ENCODE results near the gene CLDN14.

CLDN14 gene

GRCh38 chr21:36509973-36510664 is 30.2 kb upstream of the CLDN14 start:
- Mint-ChIP-seq H3K36me3 (no peaks in the 10 kb centered on the region), H3K9me3 (no peaks in the 10 kb centered on the region), H3K4me1 (peaks cover 5% of the 10 kb centered on the region), H3K4me3 (no peak overlapping the region), H3K27me3 (peaks cover 9% of the 10 kb centered on the region), H3K27ac (no peak overlapping the region)
- ATAC-seq (ENCODE audit: low read depth) = no peak
- DNase-seq (ENCODE audit: low spot score in 2 of 2) = no peak

- Mint-ChIP-seq H3K27me3 (peaks cover 5% of the 10 kb centered on the region), H3K27ac (no peak overlapping the region), H3K36me3 (no peaks in the 10 kb centered on the region), H3K4me3 (no peak overlapping the region), H3K9me3 (no peaks in the 10 kb centered on the region), H3K4me1 (peaks cover 5% of the 10 kb centered on the region)
- no peak for DNase-seq (ENCODE audit: low spot score in 2 of 2)
- no peak for ATAC-seq (ENCODE audit: low read depth)
These were observed 29.0 kb upstream of the CLDN14 start for GRCh38 chr21:36508948-36509347.

GRCh38 chr21:36507397-36508018 is 27.6 kb upstream of the CLDN14 start:
- Mint-ChIP-seq H3K4me3 (no peak overlapping the region), H3K4me1 (peaks cover 4% of the 10 kb centered on the region), H3K27me3 (peaks cover 4% of the 10 kb centered on the region), H3K9me3 (no peaks in the 10 kb centered on the region), H3K36me3 (no peaks in the 10 kb centered on the region), H3K27ac (no peak overlapping the region)
- DNase-seq (ENCODE audit: low spot score in 2 of 2) (no peak), ATAC-seq (ENCODE audit: low read depth) (no peak)

- Mint-ChIP-seq H3K4me3 (no peak overlapping the region), H3K27ac (no peak overlapping the region)
These were observed 26.6 kb upstream of the CLDN14 start for GRCh38 chr21:36506482-36506881.

DNA sequence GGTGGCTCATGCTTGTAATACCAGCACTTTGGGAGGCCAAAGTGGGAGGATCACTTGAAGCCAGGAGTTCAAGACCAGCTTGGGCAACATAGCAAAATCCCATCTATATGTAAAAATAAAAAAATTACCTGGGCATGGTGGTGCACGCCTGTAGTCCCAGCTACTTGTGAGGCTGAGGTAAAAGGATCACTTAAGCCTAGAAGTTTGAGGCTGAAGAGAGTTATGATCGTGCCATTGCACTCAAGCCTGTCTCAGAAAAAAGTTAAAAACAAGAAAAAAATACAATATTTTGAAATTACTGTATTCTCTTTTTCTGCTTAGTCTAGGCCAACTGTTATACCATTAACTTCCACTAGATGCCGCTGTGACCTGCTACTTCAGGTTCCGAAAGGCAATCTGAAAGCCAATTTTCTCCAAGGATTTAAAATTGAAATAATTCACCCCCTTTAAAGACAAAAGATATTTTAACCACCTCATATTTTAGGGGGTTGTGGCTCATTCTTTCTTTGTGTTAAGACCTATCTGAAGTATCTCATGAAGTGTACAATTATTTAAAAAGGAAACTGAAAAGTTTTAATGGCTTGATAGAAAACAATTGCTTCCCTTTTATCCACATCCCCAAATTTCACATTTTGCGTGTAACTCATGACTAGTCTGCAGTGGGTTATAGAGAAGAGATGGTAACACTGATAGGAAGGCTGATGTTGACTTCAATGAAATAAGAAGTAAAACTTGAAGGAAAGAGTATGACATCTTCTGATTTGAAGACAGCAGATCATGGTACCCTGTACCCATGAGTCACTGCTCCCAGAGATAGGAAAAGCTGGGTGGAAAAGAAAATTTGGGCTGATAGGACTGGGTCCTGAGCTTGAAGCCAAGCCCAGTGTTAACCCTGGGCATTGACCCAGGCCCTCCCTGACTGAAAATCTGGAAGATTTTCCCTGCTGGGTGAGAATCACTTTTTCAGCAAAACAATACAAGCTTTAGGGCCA is 24.4 kb upstream of the CLDN14 start:
- H3K4me3 Mint-ChIP-seq = no peak overlapping the region
- H3K4me1 Mint-ChIP-seq = no peaks in the 10 kb centered on the region
- no peaks in the 10 kb centered on the region for H3K36me3 Mint-ChIP-seq
- no peaks in the 10 kb centered on the region for H3K9me3 Mint-ChIP-seq
- no peak for ATAC-seq (ENCODE audit: low read depth)
- peak; percentile 27 to 30 for DNase-seq (ENCODE audit: low spot score in 2 of 2)
- H3K27ac Mint-ChIP-seq = no peak overlapping the region
- H3K27me3 Mint-ChIP-seq = peaks cover 3% of the 10 kb centered on the region

More at GRCh38 chr21:36506482-36506881, 26.6 kb upstream of the CLDN14 start:
- DNase-seq (ENCODE audit: low spot score in 2 of 2) = no peak
- Mint-ChIP-seq H3K27me3 (peaks cover 3% of the 10 kb centered on the region), H3K4me1 (no peaks in the 10 kb centered on the region), H3K9me3 (no peaks in the 10 kb centered on the region), H3K36me3 (no peaks in the 10 kb centered on the region)
- ATAC-seq (ENCODE audit: low read depth) = no peak

- ATAC-seq (ENCODE audit: low read depth) = no peak
These were observed 22.4 kb upstream of the CLDN14 start for GRCh38 chr21:36502365-36502764.

DNA sequence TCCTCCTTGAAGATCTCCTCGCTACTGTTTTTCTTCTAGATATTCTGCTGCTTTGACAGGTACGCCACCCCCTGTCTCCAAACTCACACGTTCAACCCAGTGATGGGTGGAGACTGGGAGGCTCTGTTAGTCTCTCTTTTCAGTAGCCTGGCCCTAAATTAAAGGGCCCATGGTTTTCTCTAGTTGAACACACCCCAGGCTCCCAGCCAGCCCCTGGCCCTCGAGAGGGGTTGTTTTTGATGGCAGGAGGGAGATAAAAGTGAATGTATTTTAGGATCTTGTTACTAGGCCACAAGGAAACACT is 21.6 kb upstream of the CLDN14 start:
- no peak overlapping the region for H3K4me3 Mint-ChIP-seq
- DNase-seq (ENCODE audit: low spot score in 2 of 2) = no peak
- H3K4me1 Mint-ChIP-seq = no peaks in the 10 kb centered on the region
- no peaks in the 10 kb centered on the region for H3K9me3 Mint-ChIP-seq
- no peak for ATAC-seq (ENCODE audit: low read depth)
- no peaks in the 10 kb centered on the region for H3K36me3 Mint-ChIP-seq
- no peak overlapping the region for H3K27ac Mint-ChIP-seq
- no peaks in the 10 kb centered on the region for H3K27me3 Mint-ChIP-seq

More at GRCh38 chr21:36502365-36502764, 22.4 kb upstream of the CLDN14 start:
- Mint-ChIP-seq H3K9me3 (no peaks in the 10 kb centered on the region), H3K27ac (no peak overlapping the region), H3K36me3 (no peaks in the 10 kb centered on the region), H3K4me1 (no peaks in the 10 kb centered on the region), H3K27me3 (no peaks in the 10 kb centered on the region), H3K4me3 (no peak overlapping the region)
- no peak for DNase-seq (ENCODE audit: low spot score in 2 of 2)

DNA sequence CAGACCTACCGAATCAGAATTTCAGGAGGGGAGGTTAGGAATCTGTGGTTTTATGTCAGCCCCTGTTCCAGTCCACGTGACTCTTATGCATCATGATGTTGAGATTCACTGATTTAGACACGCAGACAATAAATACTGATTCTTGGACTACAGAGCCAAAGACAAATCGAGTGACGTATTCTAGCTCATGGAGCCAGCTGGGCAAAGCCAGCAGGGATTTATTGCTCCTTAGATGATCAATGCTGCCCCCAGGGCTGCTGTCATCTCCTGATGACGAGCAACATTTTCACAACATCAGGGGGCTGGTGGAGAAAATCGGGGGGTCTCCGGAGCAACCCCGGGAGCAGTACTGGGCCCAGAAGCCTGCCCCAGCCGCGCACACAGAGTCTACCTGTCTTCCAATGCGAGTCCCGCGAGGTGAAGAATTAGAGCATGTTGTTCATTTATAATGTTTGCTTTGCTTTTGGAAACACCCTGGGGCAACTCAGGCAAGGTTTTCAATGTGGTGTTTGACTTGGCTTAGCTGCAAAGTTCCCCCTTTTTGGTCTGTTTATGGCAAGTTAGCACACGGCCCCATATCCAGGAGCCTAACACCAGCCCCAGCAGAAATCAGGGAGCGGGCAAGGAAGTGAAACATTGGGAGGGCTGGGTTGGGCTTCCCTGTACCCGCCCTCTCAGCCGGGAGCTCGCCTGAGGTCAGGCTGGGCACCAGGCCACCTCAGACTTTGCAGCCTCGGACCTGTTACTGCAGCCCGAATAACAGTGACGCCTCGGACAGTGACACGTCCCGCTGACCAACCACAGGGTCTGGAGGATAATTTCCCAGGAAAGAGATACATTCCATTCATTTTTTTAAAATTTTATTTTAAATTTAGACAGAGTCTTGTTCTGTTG is 19.9 kb upstream of the CLDN14 start:
- no peak overlapping the region for H3K4me3 Mint-ChIP-seq
- ATAC-seq (ENCODE audit: low read depth) (no peak), DNase-seq (ENCODE audit: low spot score in 2 of 2) (no peak)
- no peaks in the 10 kb centered on the region for H3K27me3 Mint-ChIP-seq
- H3K27ac Mint-ChIP-seq = no peak overlapping the region
- H3K9me3 Mint-ChIP-seq = peaks cover 1% of the 10 kb centered on the region
- no peaks in the 10 kb centered on the region for H3K4me1 Mint-ChIP-seq
- peaks cover 1% of the 10 kb centered on the region for H3K36me3 Mint-ChIP-seq

GRCh38 chr21:36494557-36494956 is 14.6 kb upstream of the CLDN14 start:
- H3K36me3 Mint-ChIP-seq = peaks cover 1% of the 10 kb centered on the region
- no peaks in the 10 kb centered on the region for H3K27me3 Mint-ChIP-seq
- ATAC-seq (ENCODE audit: low read depth) (no peak), DNase-seq (ENCODE audit: low spot score in 2 of 2) (no peak)
- H3K9me3 Mint-ChIP-seq = peaks cover 1% of the 10 kb centered on the region
- no peaks in the 10 kb centered on the region for H3K4me1 Mint-ChIP-seq
- H3K27ac Mint-ChIP-seq = no peak overlapping the region
- H3K4me3 Mint-ChIP-seq = no peak overlapping the region

DNA sequence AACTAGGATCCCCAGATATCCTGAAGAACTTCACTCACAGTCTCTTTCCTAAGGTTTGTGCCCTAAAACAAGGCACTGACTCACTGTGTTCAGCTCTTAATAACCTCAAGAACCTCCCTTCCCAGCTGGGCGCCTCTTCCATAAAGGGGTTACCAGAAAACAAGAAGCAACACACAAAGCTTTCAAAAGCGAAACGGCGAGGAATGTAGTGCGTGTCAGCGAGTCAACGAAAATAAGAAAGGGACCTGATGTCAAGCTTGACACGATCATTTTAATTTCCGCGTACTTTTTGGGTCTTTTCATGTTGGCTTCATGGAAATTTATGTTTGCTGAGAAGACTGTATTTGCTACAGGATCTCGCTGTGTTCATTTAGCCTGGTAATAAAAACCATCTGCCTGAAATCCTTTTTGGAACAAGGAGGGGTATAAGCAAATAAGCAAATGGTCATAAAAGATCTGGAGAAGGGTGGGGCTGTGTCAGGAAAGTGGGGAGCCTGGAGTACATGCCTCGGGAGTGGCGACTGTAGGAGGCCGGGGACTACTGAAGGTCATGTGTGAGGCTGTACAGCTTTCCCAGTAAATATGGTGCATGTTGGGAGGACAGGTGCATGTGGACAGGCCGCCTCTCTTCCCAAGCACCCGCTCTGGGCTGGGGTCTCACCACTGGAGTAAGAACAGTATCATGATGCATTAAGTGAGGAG is 11.4 kb upstream of the CLDN14 start:
- ATAC-seq (ENCODE audit: low read depth) = no peak
- Mint-ChIP-seq H3K27ac (no peak overlapping the region), H3K9me3 (no peaks in the 10 kb centered on the region), H3K27me3 (no peaks in the 10 kb centered on the region), H3K4me3 (no peak overlapping the region), H3K36me3 (peaks cover under 1% of the 10 kb centered on the region), H3K4me1 (peaks cover 4% of the 10 kb centered on the region)
- no peak for DNase-seq (ENCODE audit: low spot score in 2 of 2)

- Mint-ChIP-seq H3K27ac (no peak overlapping the region), H3K4me1 (peaks cover 4% of the 10 kb centered on the region), H3K4me3 (no peak overlapping the region), H3K36me3 (no peaks in the 10 kb centered on the region), H3K9me3 (no peaks in the 10 kb centered on the region), H3K27me3 (no peaks in the 10 kb centered on the region)
- DNase-seq (ENCODE audit: low spot score in 2 of 2) = no peak
- no peak for ATAC-seq (ENCODE audit: low read depth)
These were observed 9.8 kb upstream of the CLDN14 start for GRCh38 chr21:36489776-36490165.

GRCh38 chr21:36489103-36489775 is 9.3 kb upstream of the CLDN14 start:
- no peak for ATAC-seq (ENCODE audit: low read depth)
- no peaks in the 10 kb centered on the region for H3K9me3 Mint-ChIP-seq
- H3K36me3 Mint-ChIP-seq = no peaks in the 10 kb centered on the region
- H3K27ac Mint-ChIP-seq = no peak overlapping the region
- peaks cover 4% of the 10 kb centered on the region for H3K4me1 Mint-ChIP-seq
- DNase-seq (ENCODE audit: low spot score in 2 of 2) = no peak
- no peaks in the 10 kb centered on the region for H3K27me3 Mint-ChIP-seq
- H3K4me3 Mint-ChIP-seq = no peak overlapping the region
